GM20431 (cell line): ENCODE measurements around the gene ANXA11.
"Not testable (repeated sequence)": the region's sequence is repeated elsewhere in the genome, so short reads cannot be mapped to it uniquely, and the experiment has no call there.

ENCODE experiments used
- in situ Hi-C: fragments of 300-500 bp; cut with MseI, MboI; formaldehyde crosslinking; loops from one replicate; pipeline ENCODE4 v1.15.0; 2020; ENCODE audit warnings: low sequenced_read_pairs; ENCODE audit not compliant: unreplicated experiment

The ANXA11 gene

GRCh38 chr10:80211786-80212185 lies 6.4 kb upstream of the ANXA11 start:
- in situ Hi-C loops: no loop called here

- in situ Hi-C loops: no loop called here
Observed at GRCh38 chr10:80210259-80210658, 4.9 kb upstream of the ANXA11 start.

GRCh38 chr10:80207768-80208370 lies 2.5 kb upstream of the ANXA11 start:
- in situ Hi-C loops: no loop called here

GRCh38 chr10:80206277-80206655 lies 929 bp upstream of the ANXA11 start:
- in situ Hi-C loops: no loop called here

GRCh38 chr10:80204677-80205476 lies 460 bp downstream of the ANXA11 start:
- in situ Hi-C loops: no loop called here

- in situ Hi-C loops: no loop called here
Observed at GRCh38 chr10:80203835-80204676, 1.3 kb downstream of the ANXA11 start.

GRCh38 chr10:80202934-80203834 lies 2.2 kb downstream of the ANXA11 start:
- in situ Hi-C loops: no loop called here

- in situ Hi-C loops: not testable (repeated sequence)
Observed at GRCh38 chr10:80202530-80202929, 2.8 kb downstream of the ANXA11 start.

- in situ Hi-C loops: no loop called here
Observed at GRCh38 chr10:80201608-80202141, 3.7 kb downstream of the ANXA11 start.

- in situ Hi-C loops: no loop called here
Observed at GRCh38 chr10:80200687-80201086, 4.7 kb downstream of the ANXA11 start.

- in situ Hi-C loops: no loop called here
Observed at GRCh38 chr10:80200259-80200658, 5.1 kb downstream of the ANXA11 start.

- in situ Hi-C loops: no loop called here
Observed at GRCh38 chr10:80199828-80200227, 5.5 kb downstream of the ANXA11 start.

GRCh38 chr10:80197972-80198916 lies 7.1 kb downstream of the ANXA11 start:
- in situ Hi-C loops: no loop called here

- in situ Hi-C loops: no loop called here
Observed at GRCh38 chr10:80196950-80197315, 8.4 kb downstream of the ANXA11 start.

GRCh38 chr10:80196270-80196949 lies 8.9 kb downstream of the ANXA11 start:
- in situ Hi-C loops: no loop called here

- in situ Hi-C loops: no loop called here
Observed at GRCh38 chr10:80195046-80195574, 10.2 kb downstream of the ANXA11 start.

- in situ Hi-C loops: no loop called here
Observed at GRCh38 chr10:80194373-80195045, 10.8 kb downstream of the ANXA11 start.
